ENCODE measurements around the gene APCDD1.

DNA sequence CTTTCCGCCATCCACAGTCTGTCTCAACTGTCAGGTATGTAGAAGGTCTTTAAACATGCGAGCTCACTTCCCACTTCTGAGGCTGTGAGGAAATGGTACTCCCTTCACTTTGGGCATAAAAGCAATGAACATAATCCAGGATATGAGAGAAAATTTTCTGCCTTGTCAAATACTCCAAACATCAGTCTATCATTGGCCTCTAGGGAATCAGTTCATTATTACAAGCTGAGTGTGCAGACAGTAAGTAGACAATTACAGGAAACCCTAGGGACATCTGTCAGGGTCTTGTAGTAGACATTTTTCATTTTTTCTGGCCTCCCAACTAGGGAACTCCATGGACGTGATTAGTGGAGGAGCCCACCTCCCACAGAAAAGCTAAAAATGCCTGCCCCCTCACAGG is 13.6 kb upstream of the APCDD1 start:
- TF ChIP-seq, protein P1, sequence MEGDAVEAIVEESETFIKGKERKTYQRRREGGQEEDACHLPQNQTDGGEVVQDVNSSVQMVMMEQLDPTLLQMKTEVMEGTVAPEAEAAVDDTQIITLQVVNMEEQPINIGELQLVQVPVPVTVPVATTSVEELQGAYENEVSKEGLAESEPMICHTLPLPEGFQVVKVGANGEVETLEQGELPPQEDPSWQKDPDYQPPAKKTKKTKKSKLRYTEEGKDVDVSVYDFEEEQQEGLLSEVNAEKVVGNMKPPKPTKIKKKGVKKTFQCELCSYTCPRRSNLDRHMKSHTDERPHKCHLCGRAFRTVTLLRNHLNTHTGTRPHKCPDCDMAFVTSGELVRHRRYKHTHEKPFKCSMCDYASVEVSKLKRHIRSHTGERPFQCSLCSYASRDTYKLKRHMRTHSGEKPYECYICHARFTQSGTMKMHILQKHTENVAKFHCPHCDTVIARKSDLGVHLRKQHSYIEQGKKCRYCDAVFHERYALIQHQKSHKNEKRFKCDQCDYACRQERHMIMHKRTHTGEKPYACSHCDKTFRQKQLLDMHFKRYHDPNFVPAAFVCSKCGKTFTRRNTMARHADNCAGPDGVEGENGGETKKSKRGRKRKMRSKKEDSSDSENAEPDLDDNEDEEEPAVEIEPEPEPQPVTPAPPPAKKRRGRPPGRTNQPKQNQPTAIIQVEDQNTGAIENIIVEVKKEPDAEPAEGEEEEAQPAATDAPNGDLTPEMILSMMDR (IDR thresholded peaks at IDR 0.05 in 8 of 11, conservative IDR thresholded peaks at IDR 0.05 in 3 of 11) = no peak
- no peak for TF ChIP-seq POLR2A (IDR thresholded peaks at IDR 0.05)

All from spleen (tissue), 7 donors.